Measurements from ENCODE around the gene ETV6.
A peak's percentile ranks its signal among the peaks of the same experiment; 100 is the strongest.
"Not testable (repeated sequence)": the region's sequence is repeated elsewhere in the genome, so short reads cannot be mapped to it uniquely, and the experiment has no call there.

Gene ETV6

DNA sequence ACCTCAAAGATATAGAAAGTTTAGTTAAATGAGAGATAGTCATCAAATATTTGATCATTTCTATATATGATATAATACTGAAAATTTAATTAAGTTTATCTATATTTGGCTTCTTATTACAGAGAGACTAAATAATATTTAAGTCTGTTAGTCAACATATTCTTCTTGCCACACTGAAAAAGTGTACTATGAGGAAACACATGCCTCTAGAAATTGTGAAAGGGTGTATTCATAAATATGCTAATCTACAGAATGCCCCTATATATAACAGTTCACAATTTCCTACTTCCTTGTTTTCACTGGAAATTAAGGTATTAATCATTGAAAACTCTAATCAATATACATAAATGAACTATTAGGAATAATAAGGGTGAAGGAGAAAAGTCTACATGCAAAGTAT lies 31.4 kb upstream of the ETV6 start:
- TF ChIP-seq, protein P1, sequence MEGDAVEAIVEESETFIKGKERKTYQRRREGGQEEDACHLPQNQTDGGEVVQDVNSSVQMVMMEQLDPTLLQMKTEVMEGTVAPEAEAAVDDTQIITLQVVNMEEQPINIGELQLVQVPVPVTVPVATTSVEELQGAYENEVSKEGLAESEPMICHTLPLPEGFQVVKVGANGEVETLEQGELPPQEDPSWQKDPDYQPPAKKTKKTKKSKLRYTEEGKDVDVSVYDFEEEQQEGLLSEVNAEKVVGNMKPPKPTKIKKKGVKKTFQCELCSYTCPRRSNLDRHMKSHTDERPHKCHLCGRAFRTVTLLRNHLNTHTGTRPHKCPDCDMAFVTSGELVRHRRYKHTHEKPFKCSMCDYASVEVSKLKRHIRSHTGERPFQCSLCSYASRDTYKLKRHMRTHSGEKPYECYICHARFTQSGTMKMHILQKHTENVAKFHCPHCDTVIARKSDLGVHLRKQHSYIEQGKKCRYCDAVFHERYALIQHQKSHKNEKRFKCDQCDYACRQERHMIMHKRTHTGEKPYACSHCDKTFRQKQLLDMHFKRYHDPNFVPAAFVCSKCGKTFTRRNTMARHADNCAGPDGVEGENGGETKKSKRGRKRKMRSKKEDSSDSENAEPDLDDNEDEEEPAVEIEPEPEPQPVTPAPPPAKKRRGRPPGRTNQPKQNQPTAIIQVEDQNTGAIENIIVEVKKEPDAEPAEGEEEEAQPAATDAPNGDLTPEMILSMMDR (IDR thresholded peaks at IDR 0.05; ENCODE audit: borderline replicate concordance, control extremely low read depth, extremely low read depth, insufficient read depth, missing control alignments): no peak

DNA sequence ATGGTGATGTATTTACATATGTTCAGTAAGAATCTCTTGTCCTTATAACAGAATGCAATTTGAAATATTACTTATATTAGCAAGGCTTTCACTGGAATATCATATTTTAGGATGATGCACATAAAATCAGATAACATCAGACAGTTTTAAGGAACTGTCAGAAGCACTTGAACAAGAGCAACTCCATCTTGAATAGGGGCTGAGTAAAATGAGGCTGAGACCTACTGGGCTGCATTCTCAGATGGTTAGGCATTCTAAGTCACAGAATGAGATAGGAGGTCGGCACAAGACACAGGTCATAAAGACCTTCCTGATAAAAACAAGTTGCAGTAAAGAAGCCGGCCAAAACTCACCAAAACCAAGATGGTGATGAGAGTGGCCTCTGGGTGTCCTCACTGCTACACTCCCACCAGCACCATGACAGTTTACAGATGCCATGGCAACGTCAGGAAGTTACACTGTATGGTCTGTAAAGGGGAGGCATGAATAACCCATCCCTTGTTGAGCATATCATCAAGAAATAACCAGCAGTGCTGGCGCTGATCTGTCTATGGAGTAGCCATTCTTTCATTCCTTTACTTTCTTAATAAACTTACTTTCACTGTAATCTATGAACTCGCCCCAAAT lies 27.6 kb upstream of the ETV6 start:
- in situ Hi-C loops (cut with MboI; ENCODE audit: low sequenced_read_pairs, unreplicated experiment): no loop called here
- TF ChIP-seq, protein P1 (IDR thresholded peaks at IDR 0.05; ENCODE audit: borderline replicate concordance, control extremely low read depth, extremely low read depth, insufficient read depth, missing control alignments): peak; percentile 13
- DNase-seq (ENCODE audit: low spot score): no peak

More for the DNA sequence above, 31.4 kb upstream of the ETV6 start:
- in situ Hi-C loops (cut with MboI; ENCODE audit: low sequenced_read_pairs, unreplicated experiment): no loop called here
- DNase-seq (ENCODE audit: low spot score): no peak

DNA sequence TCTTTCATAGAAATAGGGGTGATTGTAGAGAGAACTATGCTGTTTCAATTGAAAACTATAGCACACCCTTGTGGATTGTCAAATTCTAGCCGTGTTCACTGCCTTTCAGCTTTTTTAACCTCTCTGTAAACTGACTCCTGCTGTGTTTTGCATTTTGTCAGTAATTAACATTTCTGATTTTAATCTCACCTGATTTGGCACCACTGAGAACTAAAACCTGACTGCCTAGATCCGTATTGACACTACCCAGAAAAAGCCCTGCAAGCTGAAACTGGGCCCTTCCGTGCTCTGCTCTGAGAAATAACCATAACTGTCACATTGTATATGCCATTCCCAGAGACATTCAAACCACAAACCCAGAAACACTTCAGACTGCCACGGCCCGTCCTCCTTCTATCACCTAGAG lies 26.6 kb upstream of the ETV6 start:
- in situ Hi-C loops (cut with MboI; ENCODE audit: low sequenced_read_pairs, unreplicated experiment): no loop called here
- no peak for DNase-seq (ENCODE audit: low spot score)
- TF ChIP-seq, protein P1 (IDR thresholded peaks at IDR 0.05; ENCODE audit: borderline replicate concordance, control extremely low read depth, extremely low read depth, insufficient read depth, missing control alignments): no peak

DNA sequence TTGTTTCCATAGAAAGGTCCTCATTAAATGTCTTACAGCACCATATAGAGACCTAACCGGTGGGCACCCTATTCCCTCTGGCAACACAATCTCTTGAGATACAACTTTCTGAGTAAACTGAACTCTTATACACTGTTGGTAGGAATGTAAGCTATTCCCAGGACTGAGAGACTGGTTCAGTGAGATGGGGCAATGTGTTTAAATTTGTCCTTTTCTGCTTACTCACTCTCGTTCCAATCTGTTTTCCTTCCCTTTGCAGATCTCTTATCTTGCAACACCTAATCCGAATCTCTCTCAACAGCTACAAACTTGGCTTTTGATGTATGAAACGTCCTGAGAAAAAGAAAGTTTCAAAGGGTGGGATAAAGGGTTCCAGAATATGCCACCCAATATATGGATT lies 26.1 kb upstream of the ETV6 start:
- DNase-seq (ENCODE audit: low spot score): no peak
- TF ChIP-seq, protein P1 (IDR thresholded peaks at IDR 0.05; ENCODE audit: borderline replicate concordance, control extremely low read depth, extremely low read depth, insufficient read depth, missing control alignments): no peak
- in situ Hi-C loops (cut with MboI; ENCODE audit: low sequenced_read_pairs, unreplicated experiment): no loop called here

DNA sequence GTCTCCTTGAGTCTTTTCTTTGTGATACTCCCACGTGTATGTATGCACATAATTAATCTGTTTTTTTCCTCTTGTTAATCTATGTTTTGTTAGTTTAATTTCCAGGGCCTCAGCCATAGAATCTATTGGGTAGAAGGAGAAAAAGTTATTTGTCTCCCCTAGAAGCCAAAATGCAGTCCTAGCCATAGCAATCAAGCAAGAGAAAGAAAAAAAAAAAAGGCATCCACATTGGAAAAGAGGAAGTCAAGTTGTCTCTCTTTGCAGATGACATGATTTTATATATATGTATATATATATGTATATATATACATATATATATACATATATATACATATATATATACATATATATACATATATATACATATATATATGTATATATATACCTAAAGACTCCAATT lies 25.4 kb upstream of the ETV6 start:
- no peak for DNase-seq (ENCODE audit: low spot score)
- in situ Hi-C loops (cut with MboI; ENCODE audit: low sequenced_read_pairs, unreplicated experiment): no loop called here
- TF ChIP-seq, protein P1 (IDR thresholded peaks at IDR 0.05; ENCODE audit: borderline replicate concordance, control extremely low read depth, extremely low read depth, insufficient read depth, missing control alignments): no peak

DNA sequence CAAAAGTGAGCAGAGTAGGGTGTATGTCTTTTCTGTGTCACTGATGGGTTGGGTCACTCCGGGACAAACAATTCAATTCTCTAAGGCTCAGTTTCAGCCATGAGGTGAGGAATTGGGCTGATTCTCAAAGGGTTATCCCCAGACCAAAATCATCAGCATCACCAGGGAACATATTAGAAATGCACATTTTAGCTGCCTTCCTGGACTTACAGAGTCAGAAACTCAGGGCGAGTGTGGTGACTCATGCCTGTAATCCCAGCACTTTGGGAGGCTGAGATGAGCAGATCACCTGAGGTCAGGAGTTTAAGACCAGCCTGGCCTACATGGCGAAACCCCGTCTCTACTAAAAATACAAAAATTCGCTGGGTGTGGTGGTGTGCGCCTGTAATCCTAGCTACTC lies 21.8 kb upstream of the ETV6 start:
- in situ Hi-C loops (cut with MboI; ENCODE audit: low sequenced_read_pairs, unreplicated experiment); DNase-seq (ENCODE audit: low spot score): not testable (repeated sequence)

DNA sequence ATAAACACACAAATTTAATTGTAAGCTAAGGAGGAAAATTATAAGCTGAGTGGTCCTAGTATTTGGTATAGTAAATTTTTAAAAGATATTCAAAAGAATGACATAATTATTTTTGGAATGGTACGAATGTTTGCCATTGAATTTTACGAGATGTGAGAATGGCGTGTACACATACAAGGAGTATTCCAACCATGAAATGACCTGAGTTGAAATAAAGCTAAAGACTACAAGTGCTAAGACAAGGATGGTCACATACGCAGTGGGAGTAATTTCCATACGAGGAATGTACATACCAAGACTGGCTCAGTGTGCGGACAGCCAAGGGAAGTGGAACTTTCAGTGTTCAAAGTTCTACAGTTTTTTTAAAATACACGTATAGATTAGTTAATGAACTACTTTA lies 21.1 kb upstream of the ETV6 start:
- TF ChIP-seq, protein P1 (IDR thresholded peaks at IDR 0.05; ENCODE audit: borderline replicate concordance, control extremely low read depth, extremely low read depth, insufficient read depth, missing control alignments): no peak
- DNase-seq (ENCODE audit: low spot score): no peak
- in situ Hi-C loops (cut with MboI; ENCODE audit: low sequenced_read_pairs, unreplicated experiment): no loop called here

Measured in GM13976 (cell line).